GM15510 (cell line): ENCODE measurements around the gene PCDH7.

Experiments used
- POLR2A ChIP-seq: IDR thresholded peaks from 3 replicates; pipeline ENCODE4 v1.6.1; 2011; ENCODE audit warnings: borderline replicate concordance; ENCODE audit not compliant: insufficient read length; ENCODE audit errors: extremely low read depth

The PCDH7 gene

GRCh38 chr4:30722092-30722358 lies 1.9 kb downstream of the PCDH7 start:
- no peak for TF ChIP-seq POLR2A

GRCh38 chr4:30722359-30723200 lies 2.4 kb downstream of the PCDH7 start:
- no peak for TF ChIP-seq POLR2A

- TF ChIP-seq POLR2A = no peak
Measured at GRCh38 chr4:30723201-30723955, 3.2 kb downstream of the PCDH7 start.

- no peak for TF ChIP-seq POLR2A
Measured at GRCh38 chr4:30724247-30724646, 4.1 kb downstream of the PCDH7 start.

- TF ChIP-seq POLR2A = no peak
Measured at GRCh38 chr4:30725562-30725961, 5.4 kb downstream of the PCDH7 start.

GRCh38 chr4:30726090-30726675 lies 6.0 kb downstream of the PCDH7 start:
- TF ChIP-seq POLR2A = no peak

- TF ChIP-seq POLR2A = no peak
Measured at GRCh38 chr4:30727409-30727808, 7.2 kb downstream of the PCDH7 start.

GRCh38 chr4:30728311-30728710 lies 8.1 kb downstream of the PCDH7 start:
- no peak for TF ChIP-seq POLR2A

- TF ChIP-seq POLR2A = no peak
Measured at GRCh38 chr4:30743897-30744296, 23.7 kb downstream of the PCDH7 start.

GRCh38 chr4:30744386-30744785 lies 24.2 kb downstream of the PCDH7 start:
- no peak for TF ChIP-seq POLR2A

- TF ChIP-seq POLR2A = no peak
Measured at GRCh38 chr4:30744957-30745640, 24.9 kb downstream of the PCDH7 start.

GRCh38 chr4:30746735-30747134 lies 26.6 kb downstream of the PCDH7 start:
- no peak for TF ChIP-seq POLR2A

GRCh38 chr4:30753316-30753715 lies 33.1 kb downstream of the PCDH7 start:
- TF ChIP-seq POLR2A = no peak

GRCh38 chr4:30754021-30754420 lies 33.9 kb downstream of the PCDH7 start:
- TF ChIP-seq POLR2A = no peak

GRCh38 chr4:30755346-30755745 lies 35.2 kb downstream of the PCDH7 start:
- no peak for TF ChIP-seq POLR2A

- no peak for TF ChIP-seq POLR2A
Measured at GRCh38 chr4:30756553-30756952, 36.4 kb downstream of the PCDH7 start.

GRCh38 chr4:30757357-30757756 lies 37.2 kb downstream of the PCDH7 start:
- no peak for TF ChIP-seq POLR2A
